K562 (cell line): ENCODE results near the gene SOX12. TPM values are rescaled to one million over a fixed set of nuclear protein-coding genes. Genes with fewer than 3 reads are reported as not detected.

Experiments
- BACH1 ChIP-seq: fragments of 200-800 bp; sonication (Bioruptor generic); IDR thresholded peaks from 2 replicates; pipeline ENCODE4 v1.6.1; 2016; ENCODE audit warnings: missing genetic modification characterization, missing compliant biosample characterization
- GABPA ChIP-seq: fragments of 200-800 bp; sonication (Bioruptor generic); conservative IDR thresholded peaks from 2 replicates; pipeline ENCODE4 v1.6.1; 2016; ENCODE audit warnings: low read depth, missing genetic modification characterization, missing compliant biosample characterization
- MCM2 ChIP-seq: fragments of 450-650 bp; IDR thresholded peaks from 2 replicates; pipeline ENCODE4 v1.6.1; 2017; ENCODE audit warnings: low read depth, mild to moderate bottlenecking
- NUFIP1 ChIP-seq: fragments of 450-650 bp; IDR thresholded peaks from 2 replicates; pipeline ENCODE4 v1.6.1; 2018; ENCODE audit not compliant: partially characterized antibody
- TEAD1 ChIP-seq, 2 experiments: fragments of 450-650 bp in 1 of 2; sonication (generic) in 1 of 2; formaldehyde crosslinking; IDR thresholded peaks; 2 replicates each; pipeline versions ENCODE4 v1.4.0 to v1.8.0; 2020 to 2022; ENCODE audit warnings: mild to moderate bottlenecking in 2 of 2, missing genetic modification reagents in 1 of 2
- ZNF551 ChIP-seq: fragments of 250-450 bp; sonication (Bioruptor Pico); IDR thresholded peaks from 2 replicates; pipeline ENCODE4 v1.5.0; 2021; ENCODE audit warnings: mild to moderate bottlenecking, moderate library complexity
- ZNF785 ChIP-seq: fragments of 250-450 bp; sonication (Bioruptor Pico); IDR thresholded peaks from 2 replicates; pipeline ENCODE4 v1.4.0; 2020; ENCODE audit warnings: mild to moderate bottlenecking
- polyA plus RNA-seq, 8 experiments: library from polyadenylated mRNA; depleted of rRNA in 4 of 8; stranded (reverse) in 5 of 8; unstranded in 3 of 8; fragments of >200 nt; fragmentation: Nextera tagmentation in 2 of 8; fragmentation: Illumina TruSeq in 1 of 8; extraction: Ambion mirVana in 2 of 8; extraction: Trizol in 1 of 8; gene quantifications; 2 replicates each; pipeline versions ENCODE4 v1.2.1 to v1.2.3, GENCODE V29; 2011 to 2014; ENCODE audit warnings: inconsistent platforms in 1 of 8, missing spikeins in 1 of 8
- total RNA-seq, 7 experiments: library from RNA; depleted of rRNA in 6 of 7; stranded (reverse); fragments of >200 nt in 6 of 7; fragmentation: Illumina TruSeq in 2 of 7; extraction: Trizol in 2 of 7; gene quantifications; 2 replicates each; pipeline versions ENCODE4 v1.2.1 to v1.2.3, GENCODE V29; 2011 to 2021; ENCODE audit warnings: low replicate concordance in 1 of 7
- TF ChIP-seq, protein P1 (sequence below): fragments of 250-450 bp; sonication (Bioruptor Pico); IDR thresholded peaks from 2 replicates; pipeline ENCODE4 v1.8.0; 2022; ENCODE audit warnings: inconsistent platforms
- TF ChIP-seq, protein P2 (sequence below): IDR thresholded peaks from 2 replicates; pipeline ENCODE4 v1.6.1; 2011; ENCODE audit not compliant: insufficient read length; ENCODE audit errors: extremely low read depth
- TF ChIP-seq, protein P3 (sequence below): fragments of 450-650 bp; IDR thresholded peaks from one replicate; pipeline ENCODE4 v1.6.1; 2018; ENCODE audit warnings: mild to moderate bottlenecking, moderate library complexity; ENCODE audit not compliant: partially characterized antibody
- TF ChIP-seq, protein P4 (sequence below): sonication (generic); formaldehyde crosslinking; IDR thresholded peaks from 2 replicates; pipeline ENCODE4 v1.8.1; 2023; ENCODE audit warnings: mild to moderate bottlenecking, missing genetic modification reagents
- TF ChIP-seq, protein P5 (sequence below): sonication (generic); formaldehyde crosslinking; IDR thresholded peaks from 2 replicates; pipeline ENCODE4 v1.4.0; 2020; ENCODE audit warnings: mild to moderate bottlenecking, missing genetic modification reagents
- TF ChIP-seq, protein P6 (sequence below): fragments of 450-650 bp; IDR thresholded peaks from 2 replicates; pipeline ENCODE4 v1.6.1; 2017; ENCODE audit warnings: antibody characterized with exemption, mild to moderate bottlenecking

The SOX12 gene
- total and polyA plus RNA-seq, 9 of the 15 experiments (the other 6 are each of a cell fraction or from before 2014, with no cell fraction given), result 0.42 to 26.3 (median 2.6) TPM

DNA sequence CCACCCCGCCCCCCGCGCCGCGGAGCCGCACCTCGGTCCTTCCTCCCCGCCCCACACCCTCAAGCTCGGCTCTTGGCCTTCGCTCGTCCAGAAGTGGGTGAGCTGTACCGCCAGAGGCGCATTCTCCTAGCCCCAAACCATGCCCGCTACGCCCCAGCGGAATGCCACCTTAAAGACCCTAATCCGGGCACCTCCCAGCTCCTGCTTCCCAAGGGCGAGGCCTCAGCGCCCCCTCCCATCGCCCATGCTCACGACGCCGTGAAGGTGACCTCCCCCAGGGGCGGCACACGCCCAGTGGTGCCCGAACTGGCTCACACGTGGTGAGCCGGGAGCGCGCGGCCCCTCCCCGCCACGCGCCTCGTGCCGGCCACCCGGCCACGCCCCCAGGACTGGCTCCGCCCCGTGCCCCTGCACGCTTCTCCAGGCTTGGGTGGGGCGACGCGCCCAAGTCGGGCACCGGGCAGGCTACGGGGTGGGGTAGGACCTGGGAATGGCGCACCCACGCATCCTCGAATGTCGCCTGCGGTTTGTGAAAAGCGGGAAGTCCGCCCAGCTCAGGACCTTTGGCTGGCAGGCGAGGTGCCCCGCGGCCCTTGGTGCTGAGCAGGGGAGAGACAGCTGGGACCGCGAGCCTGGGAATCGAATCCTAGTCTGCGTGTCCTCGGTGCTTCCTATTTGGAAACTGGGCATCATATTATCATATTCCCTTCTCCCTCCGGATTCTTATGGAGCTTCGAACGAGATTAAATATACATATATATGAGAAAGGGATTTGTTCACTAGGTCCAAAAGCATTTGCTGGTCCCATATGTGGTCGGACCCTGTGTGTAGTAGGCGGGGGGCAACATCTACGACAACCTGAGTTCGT, 941 bp upstream of the SOX12 start (continued):
- TF ChIP-seq, protein P1, sequence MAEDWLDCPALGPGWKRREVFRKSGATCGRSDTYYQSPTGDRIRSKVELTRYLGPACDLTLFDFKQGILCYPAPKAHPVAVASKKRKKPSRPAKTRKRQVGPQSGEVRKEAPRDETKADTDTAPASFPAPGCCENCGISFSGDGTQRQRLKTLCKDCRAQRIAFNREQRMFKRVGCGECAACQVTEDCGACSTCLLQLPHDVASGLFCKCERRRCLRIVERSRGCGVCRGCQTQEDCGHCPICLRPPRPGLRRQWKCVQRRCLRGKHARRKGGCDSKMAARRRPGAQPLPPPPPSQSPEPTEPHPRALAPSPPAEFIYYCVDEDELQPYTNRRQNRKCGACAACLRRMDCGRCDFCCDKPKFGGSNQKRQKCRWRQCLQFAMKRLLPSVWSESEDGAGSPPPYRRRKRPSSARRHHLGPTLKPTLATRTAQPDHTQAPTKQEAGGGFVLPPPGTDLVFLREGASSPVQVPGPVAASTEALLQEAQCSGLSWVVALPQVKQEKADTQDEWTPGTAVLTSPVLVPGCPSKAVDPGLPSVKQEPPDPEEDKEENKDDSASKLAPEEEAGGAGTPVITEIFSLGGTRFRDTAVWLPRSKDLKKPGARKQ (CRISPR knock-in tag), result no peak
- TF ChIP-seq, protein P2, sequence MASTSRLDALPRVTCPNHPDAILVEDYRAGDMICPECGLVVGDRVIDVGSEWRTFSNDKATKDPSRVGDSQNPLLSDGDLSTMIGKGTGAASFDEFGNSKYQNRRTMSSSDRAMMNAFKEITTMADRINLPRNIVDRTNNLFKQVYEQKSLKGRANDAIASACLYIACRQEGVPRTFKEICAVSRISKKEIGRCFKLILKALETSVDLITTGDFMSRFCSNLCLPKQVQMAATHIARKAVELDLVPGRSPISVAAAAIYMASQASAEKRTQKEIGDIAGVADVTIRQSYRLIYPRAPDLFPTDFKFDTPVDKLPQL, result no peak
- TF ChIP-seq, protein P3, sequence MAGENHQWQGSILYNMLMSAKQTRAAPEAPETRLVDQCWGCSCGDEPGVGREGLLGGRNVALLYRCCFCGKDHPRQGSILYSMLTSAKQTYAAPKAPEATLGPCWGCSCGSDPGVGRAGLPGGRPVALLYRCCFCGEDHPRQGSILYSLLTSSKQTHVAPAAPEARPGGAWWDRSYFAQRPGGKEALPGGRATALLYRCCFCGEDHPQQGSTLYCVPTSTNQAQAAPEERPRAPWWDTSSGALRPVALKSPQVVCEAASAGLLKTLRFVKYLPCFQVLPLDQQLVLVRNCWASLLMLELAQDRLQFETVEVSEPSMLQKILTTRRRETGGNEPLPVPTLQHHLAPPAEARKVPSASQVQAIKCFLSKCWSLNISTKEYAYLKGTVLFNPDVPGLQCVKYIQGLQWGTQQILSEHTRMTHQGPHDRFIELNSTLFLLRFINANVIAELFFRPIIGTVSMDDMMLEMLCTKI, result no peak
- TF ChIP-seq ZNF551 (CRISPR knock-in tag), result no peak
- TF ChIP-seq TEAD1 (CRISPR knock-in tag; IDR thresholded peaks at IDR 0.05), result peak in 1 of 2 experiments; percentile 84; a peak in 1 of 4 replicates
- TF ChIP-seq, protein P4, sequence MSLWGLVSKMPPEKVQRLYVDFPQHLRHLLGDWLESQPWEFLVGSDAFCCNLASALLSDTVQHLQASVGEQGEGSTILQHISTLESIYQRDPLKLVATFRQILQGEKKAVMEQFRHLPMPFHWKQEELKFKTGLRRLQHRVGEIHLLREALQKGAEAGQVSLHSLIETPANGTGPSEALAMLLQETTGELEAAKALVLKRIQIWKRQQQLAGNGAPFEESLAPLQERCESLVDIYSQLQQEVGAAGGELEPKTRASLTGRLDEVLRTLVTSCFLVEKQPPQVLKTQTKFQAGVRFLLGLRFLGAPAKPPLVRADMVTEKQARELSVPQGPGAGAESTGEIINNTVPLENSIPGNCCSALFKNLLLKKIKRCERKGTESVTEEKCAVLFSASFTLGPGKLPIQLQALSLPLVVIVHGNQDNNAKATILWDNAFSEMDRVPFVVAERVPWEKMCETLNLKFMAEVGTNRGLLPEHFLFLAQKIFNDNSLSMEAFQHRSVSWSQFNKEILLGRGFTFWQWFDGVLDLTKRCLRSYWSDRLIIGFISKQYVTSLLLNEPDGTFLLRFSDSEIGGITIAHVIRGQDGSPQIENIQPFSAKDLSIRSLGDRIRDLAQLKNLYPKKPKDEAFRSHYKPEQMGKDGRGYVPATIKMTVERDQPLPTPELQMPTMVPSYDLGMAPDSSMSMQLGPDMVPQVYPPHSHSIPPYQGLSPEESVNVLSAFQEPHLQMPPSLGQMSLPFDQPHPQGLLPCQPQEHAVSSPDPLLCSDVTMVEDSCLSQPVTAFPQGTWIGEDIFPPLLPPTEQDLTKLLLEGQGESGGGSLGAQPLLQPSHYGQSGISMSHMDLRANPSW (CRISPR knock-in tag), result no peak
- TF ChIP-seq, protein P5, sequence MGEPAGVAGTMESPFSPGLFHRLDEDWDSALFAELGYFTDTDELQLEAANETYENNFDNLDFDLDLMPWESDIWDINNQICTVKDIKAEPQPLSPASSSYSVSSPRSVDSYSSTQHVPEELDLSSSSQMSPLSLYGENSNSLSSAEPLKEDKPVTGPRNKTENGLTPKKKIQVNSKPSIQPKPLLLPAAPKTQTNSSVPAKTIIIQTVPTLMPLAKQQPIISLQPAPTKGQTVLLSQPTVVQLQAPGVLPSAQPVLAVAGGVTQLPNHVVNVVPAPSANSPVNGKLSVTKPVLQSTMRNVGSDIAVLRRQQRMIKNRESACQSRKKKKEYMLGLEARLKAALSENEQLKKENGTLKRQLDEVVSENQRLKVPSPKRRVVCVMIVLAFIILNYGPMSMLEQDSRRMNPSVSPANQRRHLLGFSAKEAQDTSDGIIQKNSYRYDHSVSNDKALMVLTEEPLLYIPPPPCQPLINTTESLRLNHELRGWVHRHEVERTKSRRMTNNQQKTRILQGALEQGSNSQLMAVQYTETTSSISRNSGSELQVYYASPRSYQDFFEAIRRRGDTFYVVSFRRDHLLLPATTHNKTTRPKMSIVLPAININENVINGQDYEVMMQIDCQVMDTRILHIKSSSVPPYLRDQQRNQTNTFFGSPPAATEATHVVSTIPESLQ (CRISPR knock-in tag), result no peak; the same call in 1 of the 2 replicates
- no peak for TF ChIP-seq GABPA (tag)
- TF ChIP-seq ZNF785 (CRISPR knock-in tag), result no peak
- no peak for TF ChIP-seq NUFIP1
- TF ChIP-seq, protein P6, sequence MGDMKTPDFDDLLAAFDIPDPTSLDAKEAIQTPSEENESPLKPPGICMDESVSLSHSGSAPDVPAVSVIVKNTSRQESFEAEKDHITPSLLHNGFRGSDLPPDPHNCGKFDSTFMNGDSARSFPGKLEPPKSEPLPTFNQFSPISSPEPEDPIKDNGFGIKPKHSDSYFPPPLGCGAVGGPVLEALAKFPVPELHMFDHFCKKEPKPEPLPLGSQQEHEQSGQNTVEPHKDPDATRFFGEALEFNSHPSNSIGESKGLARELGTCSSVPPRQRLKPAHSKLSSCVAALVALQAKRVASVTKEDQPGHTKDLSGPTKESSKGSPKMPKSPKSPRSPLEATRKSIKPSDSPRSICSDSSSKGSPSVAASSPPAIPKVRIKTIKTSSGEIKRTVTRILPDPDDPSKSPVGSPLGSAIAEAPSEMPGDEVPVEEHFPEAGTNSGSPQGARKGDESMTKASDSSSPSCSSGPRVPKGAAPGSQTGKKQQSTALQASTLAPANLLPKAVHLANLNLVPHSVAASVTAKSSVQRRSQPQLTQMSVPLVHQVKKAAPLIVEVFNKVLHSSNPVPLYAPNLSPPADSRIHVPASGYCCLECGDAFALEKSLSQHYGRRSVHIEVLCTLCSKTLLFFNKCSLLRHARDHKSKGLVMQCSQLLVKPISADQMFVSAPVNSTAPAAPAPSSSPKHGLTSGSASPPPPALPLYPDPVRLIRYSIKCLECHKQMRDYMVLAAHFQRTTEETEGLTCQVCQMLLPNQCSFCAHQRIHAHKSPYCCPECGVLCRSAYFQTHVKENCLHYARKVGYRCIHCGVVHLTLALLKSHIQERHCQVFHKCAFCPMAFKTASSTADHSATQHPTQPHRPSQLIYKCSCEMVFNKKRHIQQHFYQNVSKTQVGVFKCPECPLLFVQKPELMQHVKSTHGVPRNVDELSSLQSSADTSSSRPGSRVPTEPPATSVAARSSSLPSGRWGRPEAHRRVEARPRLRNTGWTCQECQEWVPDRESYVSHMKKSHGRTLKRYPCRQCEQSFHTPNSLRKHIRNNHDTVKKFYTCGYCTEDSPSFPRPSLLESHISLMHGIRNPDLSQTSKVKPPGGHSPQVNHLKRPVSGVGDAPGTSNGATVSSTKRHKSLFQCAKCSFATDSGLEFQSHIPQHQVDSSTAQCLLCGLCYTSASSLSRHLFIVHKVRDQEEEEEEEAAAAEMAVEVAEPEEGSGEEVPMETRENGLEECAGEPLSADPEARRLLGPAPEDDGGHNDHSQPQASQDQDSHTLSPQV, result peak; percentile 37; the same call in 1 of the 2 replicates
- no peak for TF ChIP-seq MCM2
- TF ChIP-seq BACH1 (tag), result no peak
